Peyer's patch (tissue), 4 donors: ENCODE measurements around the gene C1QC. TPM values are rescaled to one million over a fixed set of nuclear protein-coding genes. Genes with fewer than 3 reads are reported as not detected.

Experiments
- DNase-seq, 3 donors: peaks; one replicate each; pipeline ENCODE4 v3.0.0-alpha.2; 2017 to 2019
- H3K27ac ChIP-seq, 4 donors: fragments of 200-600 bp; sonication (generic); one replicate each; pipeline ENCODE4 v1.5.1; 2016 to 2019
- H3K27me3 ChIP-seq, 2 donors: fragments of 200-600 bp; sonication (generic); one replicate each; pipeline ENCODE4 v1.5.1; 2019
- H3K36me3 ChIP-seq, 3 donors: fragments of 200-600 bp; sonication (generic); one replicate each; pipeline ENCODE4 v1.5.1; 2016 to 2019
- H3K4me1 ChIP-seq, 4 donors: fragments of 200-600 bp; sonication (generic); one replicate each; pipeline ENCODE4 v1.5.1; 2016 to 2019
- H3K4me3 ChIP-seq, 4 donors: fragments of 200-600 bp; sonication (generic); 1 replicate in 3 of 4; 2 replicates in 1 of 4; pipeline ENCODE4 v1.5.1; 2016 to 2019; ENCODE audit warnings: mild to moderate bottlenecking in 1 of 4
- H3K9me3 ChIP-seq, 4 donors: fragments of 200-600 bp; sonication (generic); one replicate each; pipeline ENCODE4 v1.5.1; 2016 to 2019; ENCODE audit warnings: mild to moderate bottlenecking in 1 of 4
- POLR2A ChIP-seq, 2 donors: fragments of 450-650 bp; IDR thresholded peaks; one replicate each; pipeline ENCODE4 v1.5.1; 2017; ENCODE audit warnings: antibody characterized with exemption in 2 of 2, mild to moderate bottlenecking in 2 of 2, moderate library complexity in 2 of 2
- small RNA-seq, 2 donors: library from RNA; depleted of rRNA; stranded (forward); fragments of <200 nt; gene quantifications; one replicate each; pipeline ENCODE3, GENCODE V24; 2016
- total RNA-seq, 4 donors: library from RNA; depleted of rRNA; stranded (reverse); fragments of >200 nt; gene quantifications; one replicate each; pipeline ENCODE4 v1.1.0, GENCODE V29; 2016
- TF ChIP-seq, protein P1 (sequence below), 6 experiments: fragments of 450-650 bp in 4 of 6; fragments of 200-600 bp in 2 of 6; sonication (generic) in 1 of 6; IDR thresholded peaks; one replicate each; pipeline ENCODE4 v1.5.1; 2017 to 2019; ENCODE audit warnings: antibody characterized with exemption in 6 of 6, mild to moderate bottlenecking in 3 of 6, moderate library complexity in 1 of 6

Gene C1QC
- total RNA-seq, 4 donors from 2014 or later = 30.1 to 85.0 (median 50.0) TPM

GRCh38 chr1:22689505-22689904 lies 46.1 kb downstream of the C1QC start:
- Histone ChIP-seq H3K4me3 (no peak overlapping the region), H3K27me3 (no peaks in the 10 kb centered on the region), H3K27ac (no peak overlapping the region), H3K36me3 (no peaks in the 10 kb centered on the region), H3K4me1 (no peaks in the 10 kb centered on the region), H3K9me3 (no peaks in the 10 kb centered on the region)
- TF ChIP-seq, protein P1, sequence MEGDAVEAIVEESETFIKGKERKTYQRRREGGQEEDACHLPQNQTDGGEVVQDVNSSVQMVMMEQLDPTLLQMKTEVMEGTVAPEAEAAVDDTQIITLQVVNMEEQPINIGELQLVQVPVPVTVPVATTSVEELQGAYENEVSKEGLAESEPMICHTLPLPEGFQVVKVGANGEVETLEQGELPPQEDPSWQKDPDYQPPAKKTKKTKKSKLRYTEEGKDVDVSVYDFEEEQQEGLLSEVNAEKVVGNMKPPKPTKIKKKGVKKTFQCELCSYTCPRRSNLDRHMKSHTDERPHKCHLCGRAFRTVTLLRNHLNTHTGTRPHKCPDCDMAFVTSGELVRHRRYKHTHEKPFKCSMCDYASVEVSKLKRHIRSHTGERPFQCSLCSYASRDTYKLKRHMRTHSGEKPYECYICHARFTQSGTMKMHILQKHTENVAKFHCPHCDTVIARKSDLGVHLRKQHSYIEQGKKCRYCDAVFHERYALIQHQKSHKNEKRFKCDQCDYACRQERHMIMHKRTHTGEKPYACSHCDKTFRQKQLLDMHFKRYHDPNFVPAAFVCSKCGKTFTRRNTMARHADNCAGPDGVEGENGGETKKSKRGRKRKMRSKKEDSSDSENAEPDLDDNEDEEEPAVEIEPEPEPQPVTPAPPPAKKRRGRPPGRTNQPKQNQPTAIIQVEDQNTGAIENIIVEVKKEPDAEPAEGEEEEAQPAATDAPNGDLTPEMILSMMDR (IDR thresholded peaks at IDR 0.05) = peak in 1 of 6 experiments; percentile 21
- TF ChIP-seq POLR2A (IDR thresholded peaks at IDR 0.05) = no peak
- DNase-seq = peak in 2 of 3 donors; percentile 71 to 76

- Histone ChIP-seq H3K27me3 (no peaks in the 10 kb centered on the region), H3K4me1 (no peaks in the 10 kb centered on the region), H3K27ac (no peak overlapping the region), H3K36me3 (no peaks in the 10 kb centered on the region), H3K9me3 (no peaks in the 10 kb centered on the region), H3K4me3 (no peak overlapping the region)
- DNase-seq = no peak
- TF ChIP-seq, protein P1 (IDR thresholded peaks at IDR 0.05) = no peak
- TF ChIP-seq POLR2A (IDR thresholded peaks at IDR 0.05) = no peak
Observed at GRCh38 chr1:22691031-22691753, 47.8 kb downstream of the C1QC start.

- H3K36me3 ChIP-seq = no peaks in the 10 kb centered on the region
- TF ChIP-seq, protein P1 (IDR thresholded peaks at IDR 0.05) = no peak
- TF ChIP-seq POLR2A (IDR thresholded peaks at IDR 0.05) = no peak
- no peaks in the 10 kb centered on the region for H3K9me3 ChIP-seq
- H3K27me3 ChIP-seq = no peaks in the 10 kb centered on the region
- H3K4me3 ChIP-seq = no peak overlapping the region
- H3K27ac ChIP-seq = no peak overlapping the region
- no peak for DNase-seq
- no peaks in the 10 kb centered on the region for H3K4me1 ChIP-seq
Observed at GRCh38 chr1:22694172-22694571, 50.7 kb downstream of the C1QC start.

DNA sequence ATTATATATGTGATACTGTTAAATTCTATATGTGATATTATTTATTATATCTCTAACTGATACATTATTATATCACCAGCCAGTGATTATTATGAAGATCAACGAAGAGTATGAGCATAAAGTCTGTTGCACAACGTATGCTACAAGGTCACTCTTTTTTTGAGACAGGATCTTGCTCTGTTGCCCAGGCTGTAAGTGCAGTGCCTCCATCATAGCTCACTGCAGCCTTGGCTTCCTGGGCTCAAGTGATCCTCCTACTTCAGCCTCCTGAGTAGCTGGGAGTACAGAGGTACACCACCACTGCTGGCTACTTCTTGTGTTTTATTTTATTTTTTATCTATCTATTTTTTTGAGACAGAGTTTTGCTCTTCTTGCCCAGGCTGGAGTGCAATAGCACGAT lies 53.2 kb downstream of the C1QC start:
- H3K4me1 ChIP-seq = no peaks in the 10 kb centered on the region
- no peaks in the 10 kb centered on the region for H3K27me3 ChIP-seq
- H3K9me3 ChIP-seq = no peaks in the 10 kb centered on the region
- H3K27ac ChIP-seq = no peak overlapping the region
- no peak for DNase-seq
- no peaks in the 10 kb centered on the region for H3K36me3 ChIP-seq
- TF ChIP-seq, protein P1 (IDR thresholded peaks at IDR 0.05) = no peak
- no peak for TF ChIP-seq POLR2A (IDR thresholded peaks at IDR 0.05)
- H3K4me3 ChIP-seq = no peak overlapping the region

Small RNA genes lying within 50 kb of the gene (small RNA-seq; reads per million reads assigned to genes)
- 0 reads per million in 2 donors for gene MIR6127

Other genes with a start within 250 kb of the C1QC start
- gene ZBTB40, start 191.8 kb upstream of the C1QC start, total RNA-seq = 10 to 100 TPM; 25.7 to 38.0 (median 32.5) TPM
- gene EPHA8, start 80.1 kb upstream of the C1QC start, total RNA-seq = not detected
- gene C1QA, start 7.0 kb upstream of the C1QC start, total RNA-seq = 10 to 100 TPM; 12.3 to 90.8 (median 28.7) TPM
- gene C1QB, start 9.6 kb downstream of the C1QC start, total RNA-seq = 100 to 1,000 TPM in 2 of 4 donors, 10 to 100 TPM in 2; 54.3 to 107 (median 86.1) TPM
- 10 to 100 TPM; 24.5 to 71.0 (median 53.9) TPM for gene EPHB2, start 67.2 kb downstream of the C1QC start, total RNA-seq